Uterine smooth muscle cell (primary cell): ENCODE results near the gene TAF11L7. TPM values are rescaled to one million over a fixed set of nuclear protein-coding genes. Genes with fewer than 3 reads are reported as not detected.

Experiments
- total RNA-seq: library from RNA; depleted of rRNA; stranded (reverse); fragments of >200 nt; gene quantifications from 2 replicates; pipeline ENCODE4 v1.2.3, GENCODE V29; 2014

The TAF11L7 gene
- not detected in 2 replicates for total RNA-seq

GRCh38 chr5:17585658-17586057 lies at the start of gene TAF11L7:
TAF11L7 (minus strand) TSS chr5:17585758.

GRCh38 chr5:17634160-17634559 lies 48.6 kb upstream of the TAF11L7 start, which contains the start of gene TAF11L14:
TAF11L14 (plus strand) TSS chr5:17634460.

GRCh38 chr5:17631788-17632187 lies 46.2 kb upstream of the TAF11L7 start, which contains the start of gene TAF11L13:
TAF11L13 (plus strand) TSS chr5:17632088.

GRCh38 chr5:17610092-17610491 lies 24.5 kb upstream of the TAF11L7 start, which contains the start of gene TAF11L12:
TAF11L12 (plus strand) TSS chr5:17610392.

GRCh38 chr5:17603880-17604279 lies 18.3 kb upstream of the TAF11L7 start, which contains the start of gene TAF11L11:
TAF11L11 (plus strand) TSS chr5:17604183.

GRCh38 chr5:17597728-17598127 lies 12.2 kb upstream of the TAF11L7 start, which contains the start of gene TAF11L10:
TAF11L10 (minus strand) TSS chr5:17597828.

GRCh38 chr5:17594255-17594654 lies 8.7 kb upstream of the TAF11L7 start, which contains the start of gene TAF11L9:
TAF11L9 (minus strand) TSS chr5:17594394.

GRCh38 chr5:17590860-17591259 lies 5.3 kb upstream of the TAF11L7 start, which contains the start of gene TAF11L8:
TAF11L8 (minus strand) TSS chr5:17590960.

Other genes starting within 250 kb of the TAF11L7 start
- gene TAF11L2, start 87.5 kb downstream of the TAF11L7 start, total RNA-seq, result not detected in 2 replicates
- not detected in 2 replicates for gene TAF11L3, start 67.4 kb downstream of the TAF11L7 start, total RNA-seq
- gene TAF11L4, start 64.0 kb downstream of the TAF11L7 start, total RNA-seq, result not detected in 2 replicates
- gene TAF11L5, start 60.5 kb downstream of the TAF11L7 start, total RNA-seq, result not detected in 2 replicates
- not detected in 2 replicates for gene TAF11L6, start 57.1 kb downstream of the TAF11L7 start, total RNA-seq
- gene TAF11L8, start 5.2 kb upstream of the TAF11L7 start, total RNA-seq, result not detected in 2 replicates
- gene TAF11L9, start 8.6 kb upstream of the TAF11L7 start, total RNA-seq, result not detected in 2 replicates
- gene TAF11L10, start 12.1 kb upstream of the TAF11L7 start, total RNA-seq, result not detected in 2 replicates
- gene TAF11L11, start 18.4 kb upstream of the TAF11L7 start, total RNA-seq, result not detected in 2 replicates
- gene TAF11L12, start 24.6 kb upstream of the TAF11L7 start, total RNA-seq, result not detected in 2 replicates
- not detected in 2 replicates for gene TAF11L13, start 46.3 kb upstream of the TAF11L7 start, total RNA-seq
- not detected in 2 replicates for gene TAF11L14, start 48.7 kb upstream of the TAF11L7 start, total RNA-seq